ENCODE results near the gene USP5. TPM values are rescaled to one million over a fixed set of nuclear protein-coding genes. Genes with fewer than 3 reads are reported as not detected.

The USP5 gene
- polyA plus RNA-seq, 2 of the 4 experiments (the other 2 are of a cell fraction) = 58.6 to 78.2 TPM

- TF ChIP-seq GATA3 (IDR thresholded peaks at IDR 0.05; ENCODE audit: borderline replicate concordance) = no peak
- TF ChIP-seq HEYL (CRISPR knock-in tag; IDR thresholded peaks at IDR 0.05) = no peak
- no peak for TF ChIP-seq ELK1 (IDR thresholded peaks at IDR 0.05; ENCODE audit: low read depth, low read length)
- no peak for TF ChIP-seq HOXB13 (CRISPR knock-in tag; IDR thresholded peaks at IDR 0.05; ENCODE audit: low read depth)
Observed at GRCh38 chr12:6810758-6811157, 41.2 kb upstream of the USP5 start (continued).

GRCh38 chr12:6813363-6813762 lies 38.6 kb upstream of the USP5 start:
- no peaks in the 10 kb centered on the region for H3K9me3 ChIP-seq
- 42% methylated on average over 4 of the region's 4 CpGs for WGBS (ENCODE audit: missing lambda C conversion rate)
- POLR2A ChIA-PET = interaction anchor here (1.1 kb wide), 1 partner anchor 8 kb away, joined by 4 read pairs; the partner anchor contains the start of gene GPR162
- TF ChIP-seq JUN (IDR thresholded peaks at IDR 0.05) = no peak
- H3K4me2 ChIP-seq = no peak overlapping the region
- no peak for FAIRE-seq
- H3K4me1 ChIP-seq = no peaks in the 10 kb centered on the region
- CTCF ChIA-PET = interaction anchor here (1.5 to 10.9 kb wide), 6 partner anchors 11 to 60 kb away, joined by 3 to 129 read pairs (median 8); partner anchors contain the start of genes GPR162, MLF2, P3H3 and PTMS
- no peak overlapping the region for H3K4me3 ChIP-seq
- DNase-seq (ENCODE audit: low read depth in 1 of 2, low spot score in 1 of 2) = no peak
- H3K27ac ChIP-seq = no peak overlapping the region
- ATAC-seq = no peak

GRCh38 chr12:6816598-6816997 lies 35.4 kb upstream of the USP5 start:
- DNase-seq (ENCODE audit: low read depth in 1 of 2, low spot score in 1 of 2) (no peak), FAIRE-seq (no peak), ATAC-seq (no peak)
- CTCF ChIA-PET = interaction anchor here (0.8 to 10.9 kb wide), 6 partner anchors 8 to 50 kb away, joined by 3 to 129 read pairs (median 4); partner anchors contain the start of genes GPR162 and P3H3
- POLR2A ChIA-PET = no interaction called here
- Histone ChIP-seq H3K27ac (no peak overlapping the region), H3K9me3 (no peaks in the 10 kb centered on the region), H3K4me3 (no peak overlapping the region), H3K4me2 (no peak overlapping the region), H3K4me1 (peaks cover 5% of the 10 kb centered on the region)
- 77% methylated on average over 3 of the region's 3 CpGs for WGBS (ENCODE audit: missing lambda C conversion rate)
- no peak for TF ChIP-seq SREBF2 (IDR thresholded peaks at IDR 0.05)
- TF ChIP-seq NPAS2 (CRISPR knock-in tag; IDR thresholded peaks at IDR 0.05; ENCODE audit: borderline replicate concordance) = no peak
- TF ChIP-seq HOXB5 (CRISPR knock-in tag; IDR thresholded peaks at IDR 0.05) = no peak
- TF ChIP-seq FOXS1 (CRISPR knock-in tag; IDR thresholded peaks at IDR 0.05) = no peak
- no peak for TF ChIP-seq POLR2AphosphoS2 (conservative IDR thresholded peaks at IDR 0.05; ENCODE audit: low read length)
- TF ChIP-seq GATA3 (IDR thresholded peaks at IDR 0.05; ENCODE audit: borderline replicate concordance) = no peak
- no peak for TF ChIP-seq REST (IDR thresholded peaks at IDR 0.05)
- TF ChIP-seq RCOR1 (IDR thresholded peaks at IDR 0.05; ENCODE audit: low read depth, low read length) = no peak
- no peak for TF ChIP-seq ZSCAN20 (CRISPR knock-in tag; IDR thresholded peaks at IDR 0.05)
- TF ChIP-seq NFE2L2 (conservative IDR thresholded peaks at IDR 0.05; ENCODE audit: low read length) = no peak
- TF ChIP-seq KDM5A (IDR thresholded peaks at IDR 0.05) = no peak

GRCh38 chr12:6817098-6817497 lies 34.9 kb upstream of the USP5 start:
- 81% methylated on average over 8 of the region's 8 CpGs for WGBS (ENCODE audit: missing lambda C conversion rate)
- Histone ChIP-seq H3K4me1 (peaks cover 9% of the 10 kb centered on the region), H3K27ac (no peak overlapping the region), H3K9me3 (no peaks in the 10 kb centered on the region), H3K4me2 (no peak overlapping the region), H3K4me3 (no peak overlapping the region)
- no peak for DNase-seq (ENCODE audit: low read depth in 1 of 2, low spot score in 1 of 2)
- no peak for TF ChIP-seq BCL3 (IDR thresholded peaks at IDR 0.05)
- no peak for TF ChIP-seq TP53 (CRISPR knock-in tag; IDR thresholded peaks at IDR 0.05)
- no peak for TF ChIP-seq HOXB5 (CRISPR knock-in tag; IDR thresholded peaks at IDR 0.05)
- TF ChIP-seq MAX (IDR thresholded peaks at IDR 0.05) = no peak
- TF ChIP-seq USF2 (IDR thresholded peaks at IDR 0.05) = no peak
- TF ChIP-seq NFE2L2 (conservative IDR thresholded peaks at IDR 0.05; ENCODE audit: low read length) = no peak
- TF ChIP-seq PBX3 (IDR thresholded peaks at IDR 0.05) = no peak
- TF ChIP-seq SREBF2 (IDR thresholded peaks at IDR 0.05) = no peak
- TF ChIP-seq HDAC2 (IDR thresholded peaks at IDR 0.05) = no peak
- no peak for ATAC-seq
- ChIA-PET CTCF (interaction anchor here (0.8 to 10.9 kb wide), 6 partner anchors 8 to 50 kb away, joined by 3 to 129 read pairs (median 4); partner anchors contain the start of genes GPR162 and P3H3), POLR2A (no interaction called here)
- no peak for FAIRE-seq

Data from A549 (cell line).